Skeletal muscle tissue (tissue), 4 donors: ENCODE results near the gene CARMIL1. TPM values are rescaled to one million over a fixed set of nuclear protein-coding genes. Genes with fewer than 3 reads are reported as not detected.

ENCODE experiments used
- H3K27ac ChIP-seq: one replicate; pipeline ENCODE4 v1.7.0; 2013; ENCODE audit warnings: mild to moderate bottlenecking, low read depth, low read length, inconsistent platforms
- H3K27me3 ChIP-seq, 3 donors: one replicate each; pipeline ENCODE4 v1.7.0; 2013; ENCODE audit warnings: low read length in 3 of 3; ENCODE audit not compliant: control insufficient read depth in 3 of 3, insufficient read depth in 3 of 3
- H3K36me3 ChIP-seq, 3 donors: one replicate each; pipeline ENCODE4 v1.7.0; 2013; ENCODE audit warnings: low read length in 3 of 3; ENCODE audit not compliant: control insufficient read depth in 3 of 3, insufficient read depth in 3 of 3
- H3K4me1 ChIP-seq, 3 donors: one replicate each; pipeline ENCODE4 v1.7.0; 2013; ENCODE audit warnings: low read length in 3 of 3, mild to moderate bottlenecking in 3 of 3; ENCODE audit not compliant: control insufficient read depth in 3 of 3, insufficient read depth in 3 of 3
- H3K4me3 ChIP-seq, 3 donors: one replicate each; pipeline ENCODE4 v1.7.0; 2013; ENCODE audit warnings: low read length in 3 of 3
- H3K9ac ChIP-seq, 3 donors: one replicate each; pipeline ENCODE4 v1.7.0; 2013; ENCODE audit warnings: low read length in 3 of 3, mild to moderate bottlenecking in 3 of 3, moderate library complexity in 2 of 3, low read depth in 1 of 3
- H3K9me3 ChIP-seq, 3 donors: one replicate each; pipeline ENCODE4 v1.7.0; 2013; ENCODE audit warnings: low read length in 3 of 3; ENCODE audit not compliant: control insufficient read depth in 3 of 3
- total RNA-seq: library from RNA; depleted of rRNA; stranded (reverse); fragments of >200 nt; gene quantifications from one replicate; pipeline ENCODE4 v1.2.3, GENCODE V29; 2014
- donor health status: Osteomylitis.

Gene CARMIL1
- 4.7 TPM for total RNA-seq

GRCh38 chr6:25278914-25279747 lies at the start of gene CARMIL1:
CARMIL1 (plus strand) TSS chr6:25279374; CDS start chr6:25279796, 422 bp downstream.
- no peaks in the 10 kb centered on the region for H3K36me3 ChIP-seq
- H3K9ac ChIP-seq, result peak within 1 kb of the TSS; percentile 64 to 73 (median 70)
- H3K27ac ChIP-seq, result no peak within 1 kb of the TSS
- peak within 1 kb of the TSS; percentile 72 to 89 (median 78) for H3K4me3 ChIP-seq
- no peaks in the 10 kb centered on the region for H3K9me3 ChIP-seq
- H3K4me1 ChIP-seq, result peaks cover 12 to 23% (median 18%) of the 10 kb centered on the region in 3 donors
- peaks cover 0 to 15% (median 11%) of the 10 kb centered on the region in 3 donors for H3K27me3 ChIP-seq

GRCh38 chr6:25229671-25230321 lies 49.4 kb upstream of the CARMIL1 start:
- peak overlapping the region; percentile 37 for H3K27ac ChIP-seq
- no peaks in the 10 kb centered on the region for H3K9me3 ChIP-seq
- H3K27me3 ChIP-seq, result no peaks in the 10 kb centered on the region
- H3K4me1 ChIP-seq, result no peaks in the 10 kb centered on the region
- H3K4me3 ChIP-seq, result no peak overlapping the region
- H3K36me3 ChIP-seq, result no peaks in the 10 kb centered on the region
- no peak overlapping the region for H3K9ac ChIP-seq

GRCh38 chr6:25232479-25232878 lies 46.7 kb upstream of the CARMIL1 start:
- Histone ChIP-seq H3K27ac (no peak overlapping the region), H3K4me1 (no peaks in the 10 kb centered on the region), H3K9me3 (no peaks in the 10 kb centered on the region), H3K4me3 (no peak overlapping the region), H3K9ac (no peak overlapping the region), H3K27me3 (no peaks in the 10 kb centered on the region), H3K36me3 (no peaks in the 10 kb centered on the region)

DNA sequence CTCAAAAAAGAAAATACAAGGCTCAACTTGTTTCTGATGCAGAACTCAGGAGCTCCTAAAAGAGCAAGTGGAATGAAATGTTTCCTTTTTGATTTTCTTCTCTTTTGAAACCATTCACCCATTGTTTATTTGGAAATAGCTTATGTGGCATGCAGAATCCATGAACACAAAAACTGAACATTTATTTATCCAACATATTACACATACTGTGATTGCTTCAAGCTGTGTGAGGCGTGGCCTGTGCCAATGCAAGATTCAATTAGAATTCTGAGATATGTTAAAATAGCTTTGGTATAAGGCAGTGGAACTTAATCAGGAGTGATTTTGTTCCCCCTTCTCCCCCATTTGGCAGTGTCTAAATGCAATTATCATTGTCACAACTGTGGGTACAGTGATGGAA lies 45.9 kb upstream of the CARMIL1 start:
- H3K9me3 ChIP-seq, result no peaks in the 10 kb centered on the region
- H3K4me3 ChIP-seq, result no peak overlapping the region
- H3K27ac ChIP-seq, result no peak overlapping the region
- no peaks in the 10 kb centered on the region for H3K36me3 ChIP-seq
- no peaks in the 10 kb centered on the region for H3K27me3 ChIP-seq
- no peaks in the 10 kb centered on the region for H3K4me1 ChIP-seq
- H3K9ac ChIP-seq, result no peak overlapping the region

DNA sequence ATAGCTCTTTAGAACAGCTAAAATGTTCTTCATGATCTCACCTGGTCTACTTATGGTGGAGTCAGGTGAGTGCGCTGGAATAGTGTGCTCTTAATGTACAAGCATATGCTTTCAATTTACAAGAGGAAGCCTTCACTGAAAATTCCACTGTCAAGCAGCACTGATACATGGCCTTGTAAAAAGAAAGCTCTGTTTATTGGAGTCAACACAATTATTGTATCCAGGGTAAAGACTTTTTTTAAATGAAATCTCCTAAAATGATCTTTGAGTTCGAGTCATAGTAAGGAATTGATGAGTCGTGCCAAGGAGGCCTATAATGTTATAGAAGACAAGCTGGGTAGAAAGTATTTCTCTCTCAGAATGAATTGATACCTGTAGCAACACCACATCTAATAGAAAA lies 41.6 kb upstream of the CARMIL1 start:
- Histone ChIP-seq H3K36me3 (no peaks in the 10 kb centered on the region), H3K27ac (no peak overlapping the region), H3K9me3 (no peaks in the 10 kb centered on the region), H3K4me1 (no peaks in the 10 kb centered on the region), H3K9ac (no peak overlapping the region), H3K4me3 (no peak overlapping the region), H3K27me3 (no peaks in the 10 kb centered on the region)

GRCh38 chr6:25239059-25239458 lies 40.1 kb upstream of the CARMIL1 start:
- no peaks in the 10 kb centered on the region for H3K9me3 ChIP-seq

DNA sequence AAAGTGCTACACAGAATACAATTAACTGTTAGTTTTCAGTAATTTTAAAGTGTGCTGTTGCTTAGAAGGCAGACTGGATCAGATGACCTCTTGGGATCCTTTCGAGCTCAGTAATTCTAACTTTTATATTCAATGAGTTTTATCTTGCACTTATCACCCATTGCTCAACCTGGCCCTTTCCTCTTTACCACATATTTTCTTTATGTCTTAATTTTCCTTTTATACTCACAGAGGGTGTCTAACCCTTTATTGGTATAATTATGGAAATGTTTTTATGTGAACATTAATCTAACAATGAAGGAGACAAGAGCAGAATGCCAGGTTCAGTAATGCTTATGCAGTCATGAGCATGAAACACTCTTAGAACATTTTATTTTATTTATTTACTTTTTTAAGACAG lies 39.7 kb upstream of the CARMIL1 start:
- no peaks in the 10 kb centered on the region for H3K27me3 ChIP-seq
- H3K9me3 ChIP-seq, result no peaks in the 10 kb centered on the region
- H3K9ac ChIP-seq, result no peak overlapping the region
- no peak overlapping the region for H3K4me3 ChIP-seq
- H3K4me1 ChIP-seq, result no peaks in the 10 kb centered on the region
- H3K27ac ChIP-seq, result no peak overlapping the region
- H3K36me3 ChIP-seq, result no peaks in the 10 kb centered on the region

More at GRCh38 chr6:25239059-25239458, 40.1 kb upstream of the CARMIL1 start:
- Histone ChIP-seq H3K9ac (no peak overlapping the region), H3K4me3 (no peak overlapping the region), H3K36me3 (no peaks in the 10 kb centered on the region), H3K27ac (no peak overlapping the region), H3K4me1 (no peaks in the 10 kb centered on the region), H3K27me3 (no peaks in the 10 kb centered on the region)

DNA sequence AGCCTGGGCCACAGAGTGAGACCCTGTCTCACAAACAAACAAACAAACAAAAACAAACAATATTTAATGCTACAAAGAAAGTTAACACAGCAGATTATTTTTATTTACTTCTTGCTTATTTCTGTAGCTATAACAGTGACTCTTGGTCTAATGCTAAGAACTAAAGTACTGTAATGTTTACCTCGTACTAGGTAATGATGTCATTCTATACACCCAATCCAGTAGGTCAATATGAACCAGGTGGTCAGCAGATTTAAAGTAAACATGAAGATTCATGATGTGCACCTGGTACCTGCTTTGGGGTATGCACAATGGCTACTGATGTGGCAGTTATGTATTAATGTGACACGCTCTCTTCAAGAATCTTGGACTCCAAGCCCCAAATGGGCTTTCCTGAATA lies 36.6 kb upstream of the CARMIL1 start:
- H3K27ac ChIP-seq, result no peak overlapping the region
- no peak overlapping the region for H3K9ac ChIP-seq
- H3K4me3 ChIP-seq, result no peak overlapping the region
- H3K27me3 ChIP-seq, result no peaks in the 10 kb centered on the region
- H3K4me1 ChIP-seq, result no peaks in the 10 kb centered on the region
- no peaks in the 10 kb centered on the region for H3K36me3 ChIP-seq
- no peaks in the 10 kb centered on the region for H3K9me3 ChIP-seq

DNA sequence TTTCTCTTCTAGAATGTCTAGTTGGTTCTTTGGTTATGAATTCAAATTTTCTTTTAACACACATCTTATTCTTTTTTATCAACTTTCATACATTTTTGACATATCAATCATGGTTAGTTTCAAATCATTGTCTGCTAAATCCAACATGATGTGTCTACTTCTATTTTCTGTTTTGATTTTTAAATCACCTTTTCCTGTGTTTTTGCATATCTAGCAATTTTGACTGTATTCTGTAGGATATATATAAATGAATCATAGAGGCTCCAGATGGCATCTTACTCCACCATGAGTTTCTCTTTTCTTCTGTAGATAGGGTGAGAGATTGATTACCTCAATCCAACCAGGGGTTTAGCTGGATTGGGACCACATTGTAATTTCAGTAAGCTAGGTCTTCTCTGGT lies 34.3 kb upstream of the CARMIL1 start:
- H3K36me3 ChIP-seq, result no peaks in the 10 kb centered on the region
- H3K9ac ChIP-seq, result no peak overlapping the region
- no peaks in the 10 kb centered on the region for H3K27me3 ChIP-seq
- no peaks in the 10 kb centered on the region for H3K9me3 ChIP-seq
- no peak overlapping the region for H3K27ac ChIP-seq
- H3K4me1 ChIP-seq, result no peaks in the 10 kb centered on the region
- H3K4me3 ChIP-seq, result no peak overlapping the region

DNA sequence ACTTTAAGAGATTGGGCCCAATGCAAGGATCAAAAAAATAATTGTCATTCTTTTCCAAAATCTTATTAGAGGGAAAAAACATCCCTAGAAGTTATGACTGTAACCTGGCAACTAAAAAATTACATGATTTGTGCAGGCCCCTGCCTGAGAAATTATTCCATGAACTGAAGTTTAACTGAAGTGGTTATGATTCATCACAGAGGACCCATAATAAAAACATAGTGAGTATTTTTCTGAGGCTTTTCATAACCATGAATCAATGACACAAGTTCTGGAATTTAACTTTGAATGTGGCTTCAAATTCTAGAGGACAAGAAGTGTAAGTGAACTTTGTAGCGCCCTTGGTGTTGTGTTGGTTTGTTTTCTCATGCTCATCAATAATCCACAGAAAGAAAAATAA lies 31.1 kb upstream of the CARMIL1 start:
- H3K27ac ChIP-seq, result no peak overlapping the region
- H3K4me1 ChIP-seq, result no peaks in the 10 kb centered on the region
- H3K9ac ChIP-seq, result no peak overlapping the region
- H3K36me3 ChIP-seq, result no peaks in the 10 kb centered on the region
- H3K4me3 ChIP-seq, result no peak overlapping the region
- H3K27me3 ChIP-seq, result no peaks in the 10 kb centered on the region
- no peaks in the 10 kb centered on the region for H3K9me3 ChIP-seq
